NCI-H1930 (cell line): ENCODE measurements around the gene CDC5L.
"Not testable (repeated sequence)": the region's sequence is repeated elsewhere in the genome, so short reads cannot be mapped to it uniquely, and the experiment has no call there.

ENCODE experiments used
- DNase-seq, 2 experiments: peaks; one replicate each; lab custom pipeline; 2025; lab: John Stamatoyannopoulos, UW

The CDC5L gene

DNA sequence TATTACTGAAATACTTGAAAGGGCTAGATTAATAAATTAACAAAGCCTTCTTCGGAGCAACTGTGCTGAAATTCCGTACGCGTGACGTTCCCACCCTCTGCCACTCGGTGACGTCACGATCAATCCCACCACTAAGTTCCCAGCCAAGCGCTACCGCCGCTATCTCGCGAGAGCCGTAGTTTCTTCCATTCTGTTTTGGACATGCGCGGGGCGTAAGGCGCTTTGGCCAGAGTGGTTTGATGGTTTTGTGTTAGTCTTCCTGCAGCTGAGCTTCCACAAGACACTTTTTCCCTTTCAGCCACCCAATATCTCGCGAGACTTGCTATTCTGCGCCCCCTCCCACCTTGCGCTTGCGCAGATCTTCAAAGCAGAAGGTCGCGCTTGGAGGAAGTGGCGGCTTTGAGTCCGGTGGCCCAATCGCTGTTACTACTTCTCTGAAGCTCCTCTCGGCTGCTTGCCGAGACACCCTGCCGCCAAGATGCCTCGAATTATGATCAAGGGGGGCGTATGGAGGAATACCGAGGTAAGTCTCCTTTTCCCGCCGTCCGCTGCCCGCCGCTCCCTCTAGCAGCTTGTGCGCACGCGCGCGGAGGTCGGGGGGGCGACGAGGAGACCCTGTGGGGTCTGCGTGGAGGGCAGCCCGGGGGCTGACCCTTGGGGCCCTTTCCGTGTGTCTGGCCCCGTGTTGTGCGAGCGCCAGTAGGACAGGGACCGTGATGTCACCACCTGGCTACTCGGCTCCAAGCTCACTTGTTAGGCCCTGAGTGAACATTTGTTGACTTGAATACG is at the start of gene CDC5L:
CDC5L (plus strand) TSS at position 361 of the 789 bp plus-strand sequence; CDS start at position 479, 118 bp downstream.
- peak; percentile 96 for DNase-seq

DNA sequence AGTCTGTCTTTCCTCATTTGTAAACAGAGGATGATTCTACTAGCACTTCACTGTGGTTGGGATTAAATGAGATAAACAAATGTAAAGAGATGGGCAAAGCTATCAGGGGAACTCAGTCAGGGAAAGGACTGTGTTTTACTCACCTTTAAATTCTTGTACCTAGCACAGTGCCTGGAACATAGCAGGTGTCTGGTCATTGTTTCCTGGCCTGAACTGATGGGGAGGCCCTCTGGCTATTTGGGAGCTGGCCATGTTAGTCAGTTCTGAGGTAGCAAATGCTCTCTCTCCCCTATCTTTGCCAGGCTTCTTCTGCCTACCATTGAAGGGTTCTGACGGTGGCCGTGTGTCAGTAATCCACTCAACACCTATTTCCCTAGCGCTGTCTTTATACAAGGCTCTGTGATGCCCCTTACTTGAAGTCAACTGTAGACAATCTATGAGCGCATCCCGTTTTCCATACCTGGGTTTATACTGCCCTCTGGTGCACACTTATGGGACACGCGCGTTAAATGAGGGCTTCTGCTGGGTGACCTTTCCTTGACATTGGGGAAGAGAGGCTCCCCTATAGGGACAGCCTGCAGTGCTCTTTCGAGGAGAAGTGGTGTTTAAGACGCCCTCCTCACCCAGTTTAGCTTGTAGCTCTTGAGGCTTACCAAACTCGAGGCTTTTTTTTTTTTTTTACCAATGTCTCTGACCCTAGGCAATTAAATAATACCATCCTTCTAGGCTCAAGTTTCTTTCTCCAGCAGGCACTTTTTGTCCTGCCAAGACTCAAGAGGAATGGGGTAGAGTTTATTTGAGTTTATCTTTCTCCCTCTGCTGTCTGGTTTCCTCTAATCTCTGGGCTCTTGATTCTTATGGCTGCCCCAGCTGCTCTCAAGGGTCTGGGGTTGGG is 49.0 kb upstream of the CDC5L start:
- peak; percentile 23 to 61 for DNase-seq

DNA sequence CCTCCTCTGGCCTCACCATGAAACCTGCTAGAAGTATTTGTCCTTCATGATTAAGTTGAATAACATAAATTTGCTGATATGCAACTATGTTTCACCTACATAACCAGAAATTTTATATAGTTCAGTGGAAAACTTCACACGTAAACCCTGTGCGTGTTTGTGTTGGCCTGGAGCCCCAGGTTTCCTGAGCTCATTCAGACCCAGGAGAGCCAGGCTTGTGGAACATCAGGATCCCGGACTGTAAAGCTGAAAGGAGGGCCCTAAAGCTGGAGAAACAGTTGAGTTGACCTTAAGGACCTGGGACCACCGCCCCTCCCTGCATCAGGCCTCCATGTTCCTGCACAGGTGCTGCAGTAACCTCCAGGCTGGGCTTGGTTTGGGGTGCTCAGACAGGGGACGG is 48.2 kb upstream of the CDC5L start:
- no peak for DNase-seq

DNA sequence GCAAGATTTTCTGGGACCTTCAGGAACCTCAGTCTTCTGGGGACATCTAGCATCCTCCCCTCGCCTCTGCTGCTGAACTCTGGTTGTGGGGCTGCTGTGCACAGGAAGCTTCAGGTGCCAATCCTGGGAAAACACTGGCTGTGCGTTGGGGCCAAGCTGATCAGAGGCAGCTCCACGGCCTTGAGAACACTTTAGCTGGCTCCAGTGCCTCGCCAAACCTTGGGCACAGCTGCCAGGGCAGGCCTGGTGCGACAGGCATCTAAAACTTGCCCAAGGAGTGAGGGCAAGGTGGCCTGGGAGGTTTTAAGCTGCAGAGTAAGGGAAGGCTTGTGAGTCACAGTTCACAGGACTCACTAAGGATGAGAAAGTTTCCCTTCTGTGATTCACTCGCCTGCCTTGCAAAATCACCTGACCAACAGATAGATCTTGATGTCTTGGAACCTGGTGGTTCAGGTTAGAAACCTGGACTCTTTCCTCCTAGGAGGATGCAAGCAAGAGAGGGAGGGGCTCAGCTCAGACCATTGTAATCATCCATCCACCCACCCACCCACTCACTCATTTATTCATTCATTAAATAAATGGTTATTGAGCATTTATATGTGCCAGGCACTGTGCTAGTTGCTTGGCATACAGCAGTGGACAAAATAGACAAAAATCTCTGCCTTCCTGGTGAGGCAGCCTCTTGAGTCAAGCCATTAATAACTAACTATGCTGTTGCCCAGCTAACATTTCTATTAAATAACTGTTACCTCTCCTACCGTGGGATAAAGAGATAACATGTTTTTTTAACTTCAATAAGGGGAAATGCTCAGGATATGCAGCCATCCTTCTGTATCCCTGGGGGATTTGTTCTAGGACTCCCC is 47.5 kb upstream of the CDC5L start:
- DNase-seq: no peak

GRCh38 chr6:44341095-44341890 is 46.2 kb upstream of the CDC5L start:
- no peak for DNase-seq

DNA sequence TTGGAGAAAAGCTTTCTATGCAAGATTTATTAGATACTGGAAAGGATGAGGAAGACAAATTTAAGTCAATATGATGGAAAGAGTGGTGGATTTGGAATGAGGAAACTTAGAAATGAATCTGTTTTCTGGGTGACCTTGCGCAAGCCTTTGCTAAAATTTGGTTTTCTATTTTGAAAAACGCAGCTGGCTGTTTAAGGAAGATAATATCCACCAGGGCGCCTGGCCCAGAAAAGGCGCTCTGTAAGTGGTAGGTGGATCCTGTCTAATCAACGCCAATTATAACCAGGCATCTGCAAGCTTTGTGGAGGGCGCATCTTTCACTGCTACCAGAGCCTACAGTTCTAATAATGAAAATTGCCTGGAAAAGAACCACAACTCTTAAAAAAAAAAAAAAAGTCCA is 45.5 kb upstream of the CDC5L start:
- no peak for DNase-seq

GRCh38 chr6:44342489-44342888 is 45.0 kb upstream of the CDC5L start, which contains the start of gene SPATS1:
Gene SPATS1 (plus strand): TSS chr6:44342650. CDS start chr6:44343096, 446 bp downstream.
- DNase-seq: no peak

DNA sequence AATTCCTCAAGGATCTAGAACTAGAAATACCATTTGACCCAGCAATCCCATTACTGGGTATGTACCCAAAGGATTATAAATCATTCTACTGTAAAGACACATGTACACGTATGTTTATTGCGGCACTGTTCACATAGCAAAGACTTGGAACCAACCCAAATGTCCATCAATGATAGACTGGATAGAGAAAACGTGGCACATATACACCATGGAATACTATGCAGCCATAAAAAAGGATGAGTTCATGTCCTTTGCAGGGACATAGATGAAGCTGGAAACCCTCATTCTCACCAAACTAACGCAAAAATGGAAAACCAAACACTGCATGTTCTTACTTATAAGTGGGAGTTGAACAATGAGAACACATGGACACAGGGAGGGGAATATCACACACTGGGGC is 40.7 kb upstream of the CDC5L start:
- DNase-seq: not testable (repeated sequence)

- DNase-seq: no peak
These were observed 37.4 kb upstream of the CDC5L start for GRCh38 chr6:44349904-44350649.

GRCh38 chr6:44350650-44350994 is 36.9 kb upstream of the CDC5L start:
- DNase-seq: not testable (repeated sequence)

DNA sequence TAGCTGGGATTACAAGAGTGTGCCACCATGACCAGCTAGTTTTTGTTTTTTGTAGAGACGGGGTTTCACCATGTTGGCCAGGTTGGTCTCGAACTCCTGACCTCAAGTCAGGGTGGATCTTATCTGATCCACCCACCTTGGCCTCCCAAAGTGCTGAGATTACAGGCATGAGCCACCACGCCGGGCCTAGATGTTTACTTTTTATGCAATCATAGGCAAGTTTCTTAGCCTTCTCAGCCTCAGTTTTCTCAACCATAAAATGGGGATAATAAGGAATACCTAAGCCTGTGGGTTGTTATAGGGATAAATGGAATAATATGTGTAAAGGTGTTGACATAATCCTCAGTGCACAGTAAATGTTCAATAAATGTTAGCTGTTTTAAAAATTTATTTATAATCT is 35.2 kb upstream of the CDC5L start:
- no peak for DNase-seq

DNA sequence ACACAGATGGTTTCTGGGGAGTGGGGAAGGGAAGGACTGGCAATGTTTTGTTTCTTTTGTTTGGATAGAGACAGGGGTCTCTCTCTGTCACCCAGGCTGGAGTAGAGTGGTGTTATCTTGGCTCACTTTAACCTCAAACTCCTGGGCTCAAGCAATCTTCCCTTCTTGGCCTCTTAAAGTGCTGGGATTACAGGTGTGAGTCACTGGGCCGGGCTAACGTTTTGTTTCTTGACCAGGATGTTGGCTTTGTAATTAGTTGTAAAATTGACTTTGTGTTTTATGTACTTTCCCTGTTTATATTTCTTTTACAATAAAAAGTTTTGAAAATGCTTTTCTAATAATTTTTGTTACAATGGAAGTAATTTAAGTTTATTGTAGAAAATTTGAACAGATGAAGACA is 34.2 kb upstream of the CDC5L start:
- no peak for DNase-seq

- no peak for DNase-seq
These were observed 31.9 kb upstream of the CDC5L start for GRCh38 chr6:44355640-44356039.

DNA sequence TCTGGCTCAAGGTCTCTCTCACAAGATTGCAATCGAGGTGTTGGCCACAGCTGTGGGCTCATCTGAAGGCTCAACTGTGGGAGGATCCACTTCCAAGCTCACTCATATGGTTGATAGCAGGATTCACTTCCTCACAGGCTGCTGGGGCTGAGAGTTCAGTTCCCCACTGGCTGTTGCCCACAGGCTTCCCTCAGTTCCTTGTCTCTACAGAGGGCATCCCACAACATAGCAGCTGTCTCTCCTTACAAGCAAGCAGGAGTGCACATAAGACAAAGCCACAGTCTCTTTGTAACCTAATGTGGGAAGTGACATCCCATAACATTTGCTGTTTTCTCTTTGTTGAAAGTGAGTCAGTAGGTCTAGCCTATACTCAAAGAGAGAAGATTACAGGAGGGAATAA is 31.0 kb upstream of the CDC5L start:
- DNase-seq: no peak

DNA sequence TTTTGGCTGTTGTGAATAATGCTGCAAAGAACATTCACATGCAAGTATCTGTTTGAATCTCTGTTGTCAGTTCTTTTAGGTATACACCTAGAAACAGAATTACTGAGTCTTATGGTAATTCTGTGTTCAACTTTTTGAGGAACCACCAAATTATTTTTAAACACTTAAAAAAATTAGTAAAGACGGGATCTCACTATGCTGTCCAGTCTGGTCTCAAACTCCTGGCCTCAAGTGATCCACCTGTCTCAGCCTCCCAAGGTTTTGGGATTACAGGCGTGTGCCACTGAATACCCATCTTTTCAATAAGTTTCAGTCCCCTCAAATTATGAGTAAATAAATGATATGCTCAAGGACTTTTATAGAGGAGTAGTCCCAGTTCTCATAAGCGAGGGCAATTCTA is 27.5 kb upstream of the CDC5L start:
- no peak for DNase-seq

- no peak for DNase-seq
These were observed 25.6 kb upstream of the CDC5L start for GRCh38 chr6:44361947-44362346.

- DNase-seq: no peak
These were observed 24.1 kb upstream of the CDC5L start for GRCh38 chr6:44363377-44363926.

DNA sequence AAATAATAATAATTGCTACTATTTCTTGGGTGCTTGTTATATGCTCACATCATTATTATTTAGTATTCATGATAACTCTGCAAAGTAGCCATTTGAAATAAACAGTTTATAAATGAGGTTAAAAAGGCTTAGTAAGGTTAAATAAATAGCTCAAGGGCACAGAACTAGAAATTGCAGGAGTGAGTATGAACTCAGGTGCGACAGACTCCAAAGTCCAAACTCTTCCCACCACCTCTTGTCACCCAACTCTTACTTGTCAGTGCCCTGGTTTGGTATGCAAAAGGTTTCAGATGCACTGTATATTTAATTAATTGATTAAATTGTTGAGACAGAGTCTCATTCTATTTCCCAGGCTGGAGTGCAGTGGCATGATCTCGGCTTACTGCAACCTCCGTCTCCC is 20.7 kb upstream of the CDC5L start:
- no peak for DNase-seq

DNA sequence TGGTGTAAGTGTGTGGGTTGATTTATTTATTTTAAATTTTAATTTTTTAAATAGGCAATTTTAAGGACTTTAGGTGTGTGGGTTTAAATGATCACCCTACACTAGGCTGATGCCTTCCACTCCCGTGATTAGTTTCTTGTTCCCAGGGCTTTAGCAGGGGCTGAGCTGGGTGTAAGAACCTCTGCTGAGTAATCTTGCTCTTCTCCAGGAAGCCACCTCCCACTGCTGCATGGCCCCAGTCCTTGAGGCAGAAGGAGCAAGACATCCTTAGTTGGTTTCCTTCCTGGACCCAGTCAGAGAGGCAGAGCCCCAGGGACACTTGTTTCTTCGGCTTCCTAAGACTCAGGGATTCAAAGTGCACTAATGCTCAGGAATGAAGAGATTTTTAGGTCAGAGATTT is 19.8 kb upstream of the CDC5L start:
- DNase-seq: no peak

GRCh38 chr6:44373051-44373450 is 14.5 kb upstream of the CDC5L start:
- no peak for DNase-seq
